OCI-LY1 (cell line): ENCODE measurements around the gene TFB2M.

Source experiments
- H2AFZ ChIP-seq: fragments of 200-600 bp; sonication (generic), shearing (Covaris generic); 2 replicates; pipeline ENCODE4 v1.6.0; 2014; ENCODE audit warnings: antibody characterized with exemption, mild to moderate bottlenecking, low read length
- H3F3A ChIP-seq: fragments of 200-600 bp; sonication (generic), shearing (Covaris generic); 2 replicates; pipeline ENCODE4 v1.6.0; 2014; ENCODE audit warnings: mild to moderate bottlenecking, antibody characterized with exemption, low read length, moderate library complexity; ENCODE audit not compliant: insufficient read depth
- H3K27ac ChIP-seq: fragments of 200-600 bp; sonication (generic); 2 replicates; pipeline ENCODE4 v1.5.1; 2014; ENCODE audit warnings: low read length, mixed run types, mild to moderate bottlenecking, low read depth; ENCODE audit not compliant: poor library complexity, severe bottlenecking
- H3K27me3 ChIP-seq: fragments of 200-600 bp; sonication (generic); 2 replicates; pipeline ENCODE4 v1.6.0; 2014; ENCODE audit warnings: antibody characterized with exemption, mild to moderate bottlenecking, low read length, moderate library complexity; ENCODE audit not compliant: insufficient read depth
- H3K36me3 ChIP-seq: fragments of 200-600 bp; sonication (generic); 2 replicates; pipeline ENCODE4 v1.6.1; 2014; ENCODE audit warnings: mild to moderate bottlenecking, antibody characterized with exemption, low read length, moderate library complexity, mixed read lengths; ENCODE audit not compliant: insufficient read depth
- H3K4me1 ChIP-seq: fragments of 200-600 bp; sonication (generic); 2 replicates; pipeline ENCODE4 v1.5.1; 2014; ENCODE audit warnings: mild to moderate bottlenecking, low read length, moderate library complexity; ENCODE audit not compliant: insufficient read depth, severe bottlenecking
- H3K4me2 ChIP-seq: fragments of 200-600 bp; sonication (generic), shearing (Covaris generic); 2 replicates; pipeline ENCODE4 v1.6.1; 2014; ENCODE audit warnings: low read length
- H3K4me3 ChIP-seq: fragments of 200-600 bp; sonication (generic); 2 replicates; pipeline ENCODE4 v1.5.1; 2014; ENCODE audit warnings: low read length, low read depth, mild to moderate bottlenecking, mixed read lengths; ENCODE audit not compliant: poor library complexity, severe bottlenecking
- H3K79me2 ChIP-seq: fragments of 200-600 bp; shearing (Covaris generic); 2 replicates; pipeline ENCODE4 v1.6.1; 2016; ENCODE audit warnings: mixed run types, low read length, mixed read lengths; ENCODE audit not compliant: insufficient read depth
- H3K9ac ChIP-seq: fragments of 200-600 bp; sonication (generic), shearing (Covaris generic); 2 replicates; pipeline ENCODE4 v1.6.1; 2014; ENCODE audit warnings: mild to moderate bottlenecking, low read length, mixed read lengths
- H3K9me2 ChIP-seq: fragments of 200-600 bp; sonication (generic), shearing (Covaris generic); 2 replicates; pipeline ENCODE4 v1.6.1; 2014; ENCODE audit warnings: low read depth, mild to moderate bottlenecking, low read length, mixed read lengths
- H3K9me3 ChIP-seq: fragments of 200-600 bp; shearing (Covaris generic); 2 replicates; pipeline ENCODE4 v1.6.1; 2014; ENCODE audit warnings: low read length, mixed read lengths
- H4K20me1 ChIP-seq: fragments of 200-600 bp; sonication (generic), shearing (Covaris generic); 2 replicates; pipeline ENCODE4 v1.6.0; 2016; ENCODE audit warnings: mild to moderate bottlenecking, low read length; ENCODE audit not compliant: insufficient read depth
- CTCF ChIP-seq: fragments of 200-600 bp; sonication (generic), shearing (Covaris generic); IDR thresholded peaks from 2 replicates; pipeline ENCODE4 v1.5.1; 2017; ENCODE audit warnings: mild to moderate bottlenecking, antibody characterized with exemption, low read length, moderate library complexity, mixed read lengths
- EZH2 ChIP-seq: fragments of 200-600 bp; sonication (generic), shearing (Covaris generic); IDR thresholded peaks from 2 replicates; pipeline ENCODE4 v1.8.0; 2017; ENCODE audit warnings: borderline replicate concordance, mixed run types, mild to moderate bottlenecking, antibody characterized with exemption, low read length, moderate library complexity, mixed read lengths

TFB2M gene

GRCh38 chr1:246506674-246507481 lies 59.2 kb downstream of the TFB2M start, which contains the start of gene SMYD3:
TSS of gene SMYD3 (minus strand) at chr1:246507279.
- TF ChIP-seq CTCF (peak; percentile 21; the same call in 1 of the 2 replicates), EZH2 (no peak)
- no peaks in the 10 kb centered on the region for H3K27me3 ChIP-seq
- H3K9me2 ChIP-seq, result no peaks in the 10 kb centered on the region
- peaks cover 22% of the 10 kb centered on the region for H3K4me1 ChIP-seq
- H3K9ac ChIP-seq, result peak within 1 kb of the TSS; percentile 85
- H3K4me2 ChIP-seq, result peak within 1 kb of the TSS; percentile 89
- H4K20me1 ChIP-seq, result no peaks in the 10 kb centered on the region
- H3K79me2 ChIP-seq, result peaks cover 33% of the 10 kb centered on the region
- peaks cover 30% of the 10 kb centered on the region for H3K36me3 ChIP-seq
- no peaks in the 10 kb centered on the region for H3K9me3 ChIP-seq
- H3K4me3 ChIP-seq, result peak within 1 kb of the TSS; percentile 88
- peak within 1 kb of the TSS; percentile 6 for H3K27ac ChIP-seq
- H2AFZ ChIP-seq, result peak within 1 kb of the TSS; percentile 60
- H3F3A ChIP-seq, result no peaks in the 10 kb centered on the region

GRCh38 chr1:246506367-246506673 lies 59.7 kb downstream of the TFB2M start:
- no peak for TF ChIP-seq CTCF
- TF ChIP-seq EZH2, result no peak
- H3K27me3 ChIP-seq, result no peaks in the 10 kb centered on the region
- peaks cover 35% of the 10 kb centered on the region for H3K36me3 ChIP-seq
- H3K4me2 ChIP-seq, result peak overlapping the region; percentile 89
- no peaks in the 10 kb centered on the region for H3F3A ChIP-seq
- H3K4me3 ChIP-seq, result peak overlapping the region; percentile 88
- peaks cover 33% of the 10 kb centered on the region for H3K79me2 ChIP-seq
- H3K27ac ChIP-seq, result peak overlapping the region; percentile 6
- H2AFZ ChIP-seq, result no peak overlapping the region
- H3K9me2 ChIP-seq, result no peaks in the 10 kb centered on the region
- H4K20me1 ChIP-seq, result no peaks in the 10 kb centered on the region
- peaks cover 22% of the 10 kb centered on the region for H3K4me1 ChIP-seq
- H3K9me3 ChIP-seq, result no peaks in the 10 kb centered on the region
- H3K9ac ChIP-seq, result peak overlapping the region; percentile 85

GRCh38 chr1:246503341-246503740 lies 62.7 kb downstream of the TFB2M start:
- Histone ChIP-seq H3K9me2 (no peaks in the 10 kb centered on the region), H3K4me1 (peaks cover 22% of the 10 kb centered on the region), H3K4me3 (no peak overlapping the region), H3K36me3 (peaks cover 51% of the 10 kb centered on the region), H3K4me2 (no peak overlapping the region), H3K9me3 (no peaks in the 10 kb centered on the region), H3K27ac (no peak overlapping the region), H3K9ac (no peak overlapping the region), H3K79me2 (peaks cover 33% of the 10 kb centered on the region), H2AFZ (no peak overlapping the region), H4K20me1 (no peaks in the 10 kb centered on the region), H3K27me3 (no peaks in the 10 kb centered on the region), H3F3A (no peaks in the 10 kb centered on the region)
- TF ChIP-seq EZH2 (no peak), CTCF (no peak)
